ENCODE results near the gene INAFM1.

INAFM1 gene

GRCh38 chr19:47274071-47274890 lies at the start of gene INAFM1:
TSS of gene INAFM1 (plus strand) at chr19:47274885. CDS start at chr19:47274920, 35 bp downstream.
- peak; percentile 63 to 83 for DNase-seq

GRCh38 chr19:47225746-47226425 lies 48.8 kb upstream of the INAFM1 start:
- DNase-seq, result peak; percentile 65 to 85

- DNase-seq, result peak; percentile 51 to 79
Measured at GRCh38 chr19:47226426-47227351, 48.0 kb upstream of the INAFM1 start.

GRCh38 chr19:47227352-47228167 lies 47.1 kb upstream of the INAFM1 start:
- peak; percentile 63 to 64 for DNase-seq

GRCh38 chr19:47228168-47228936 lies 46.3 kb upstream of the INAFM1 start:
- peak in 1 of 2 experiments; percentile 38 for DNase-seq

GRCh38 chr19:47228937-47229675 lies 45.6 kb upstream of the INAFM1 start:
- DNase-seq, result no peak

GRCh38 chr19:47229676-47230053 lies 45.0 kb upstream of the INAFM1 start:
- no peak for DNase-seq

- no peak for DNase-seq
Measured at GRCh38 chr19:47230054-47230920, 44.4 kb upstream of the INAFM1 start.

- DNase-seq, result no peak
Measured at GRCh38 chr19:47230921-47231214, 43.8 kb upstream of the INAFM1 start, which contains the start of gene BBC3. TSS of gene BBC3 (minus strand) at chr19:47231199. CDS start at chr19:47228431, 2,768 bp downstream.

GRCh38 chr19:47231215-47232054 lies 43.2 kb upstream of the INAFM1 start:
- peak; percentile 46 to 51 for DNase-seq

- no peak for DNase-seq
Measured at GRCh38 chr19:47232422-47233211, 42.1 kb upstream of the INAFM1 start.

GRCh38 chr19:47236072-47236675 lies 38.5 kb upstream of the INAFM1 start:
- no peak for DNase-seq

GRCh38 chr19:47239152-47239551 lies 35.5 kb upstream of the INAFM1 start:
- DNase-seq, result no peak

- no peak for DNase-seq
Measured at GRCh38 chr19:47239610-47240296, 34.9 kb upstream of the INAFM1 start.

- DNase-seq, result no peak
Measured at GRCh38 chr19:47240556-47240955, 34.1 kb upstream of the INAFM1 start.

- peak; percentile 70 to 71 for DNase-seq
Measured at GRCh38 chr19:47240996-47241918, 33.4 kb upstream of the INAFM1 start.
